Stimulated activated CD4-positive, alpha-beta T cell treated with anti-CD3 and anti-CD28 coated beads, Interleukin-1b, Interleukin-23, amount 100 ng/mL, for 24 hours (primary cell): ENCODE results near the gene HOXA11.
A peak's percentile ranks its signal among the peaks of the same experiment; 100 is the strongest.

Experiments
- DNase-seq, 4 experiments: peaks; one replicate each; pipeline ENCODE4 v3.0.0-alpha.2; 2020; ENCODE audit warnings: low read depth in 4 of 4, low spot score in 1 of 4

HOXA11 gene

DNA sequence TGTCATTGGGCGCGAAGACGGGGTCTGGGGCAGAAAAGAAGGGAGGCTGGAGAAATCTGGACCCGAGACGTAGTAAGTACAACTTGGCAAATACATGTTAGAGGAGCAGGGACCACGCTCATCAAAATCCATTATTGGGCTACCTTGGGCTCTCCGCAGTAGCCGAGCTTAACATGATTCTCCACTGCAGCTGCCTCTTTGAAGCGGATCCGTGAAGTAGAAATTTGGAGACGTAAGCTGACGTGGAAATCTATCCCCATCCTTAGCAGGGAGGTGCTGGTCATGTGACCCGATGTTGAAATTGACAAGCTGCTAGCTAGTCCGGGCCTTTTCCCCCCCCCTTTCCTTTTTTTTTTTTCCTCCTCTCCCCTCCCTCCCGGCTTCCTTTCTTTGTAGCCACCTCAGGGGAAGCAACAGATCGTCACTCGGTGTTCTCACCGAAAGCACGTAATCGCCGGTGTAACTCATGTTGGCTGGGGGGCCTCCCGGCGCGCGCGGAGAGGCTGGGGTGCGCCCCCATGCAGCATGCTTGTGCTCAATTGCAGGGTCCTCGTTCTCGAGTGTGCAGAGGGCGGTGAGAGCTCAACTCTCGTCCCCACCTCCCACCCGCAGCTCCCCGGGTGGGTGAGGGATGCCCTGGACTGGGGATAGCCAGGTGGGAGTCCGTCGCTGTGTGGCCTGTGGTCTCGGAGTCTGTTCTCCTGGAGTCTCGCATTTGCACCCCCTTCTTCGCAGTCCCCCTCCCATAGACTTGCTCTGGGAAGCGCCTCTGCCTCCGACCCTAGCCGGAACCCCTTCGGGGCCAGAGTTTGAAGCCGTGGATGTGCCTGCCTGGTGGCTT is at the start of gene HOXA11:
Gene HOXA11, minus strand, starts transcription at position 220 of the 841 bp plus-strand sequence. Its CDS starts 88 bp downstream, at position 132.
- no peak for DNase-seq

DNA sequence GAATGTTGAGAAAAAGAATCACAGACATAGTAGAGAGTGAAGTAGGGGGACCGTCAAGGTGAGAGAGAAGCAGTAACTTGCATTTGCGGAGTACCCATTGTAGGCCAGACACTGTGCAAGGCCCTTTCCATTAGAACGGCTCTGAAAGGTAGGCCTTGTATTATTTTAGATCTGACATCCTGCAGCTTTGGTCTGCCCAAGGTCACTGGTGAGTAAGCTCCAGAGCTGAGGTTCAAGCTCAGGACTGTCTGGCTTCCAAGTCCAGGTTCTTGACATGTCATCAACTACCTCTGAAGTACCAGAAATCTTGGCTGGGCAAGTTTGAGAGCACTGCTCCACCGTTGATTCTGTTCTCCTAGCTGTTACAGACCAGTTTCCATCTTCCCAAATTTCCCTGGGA is 44.4 kb upstream of the HOXA11 start:
- DNase-seq = no peak

DNA sequence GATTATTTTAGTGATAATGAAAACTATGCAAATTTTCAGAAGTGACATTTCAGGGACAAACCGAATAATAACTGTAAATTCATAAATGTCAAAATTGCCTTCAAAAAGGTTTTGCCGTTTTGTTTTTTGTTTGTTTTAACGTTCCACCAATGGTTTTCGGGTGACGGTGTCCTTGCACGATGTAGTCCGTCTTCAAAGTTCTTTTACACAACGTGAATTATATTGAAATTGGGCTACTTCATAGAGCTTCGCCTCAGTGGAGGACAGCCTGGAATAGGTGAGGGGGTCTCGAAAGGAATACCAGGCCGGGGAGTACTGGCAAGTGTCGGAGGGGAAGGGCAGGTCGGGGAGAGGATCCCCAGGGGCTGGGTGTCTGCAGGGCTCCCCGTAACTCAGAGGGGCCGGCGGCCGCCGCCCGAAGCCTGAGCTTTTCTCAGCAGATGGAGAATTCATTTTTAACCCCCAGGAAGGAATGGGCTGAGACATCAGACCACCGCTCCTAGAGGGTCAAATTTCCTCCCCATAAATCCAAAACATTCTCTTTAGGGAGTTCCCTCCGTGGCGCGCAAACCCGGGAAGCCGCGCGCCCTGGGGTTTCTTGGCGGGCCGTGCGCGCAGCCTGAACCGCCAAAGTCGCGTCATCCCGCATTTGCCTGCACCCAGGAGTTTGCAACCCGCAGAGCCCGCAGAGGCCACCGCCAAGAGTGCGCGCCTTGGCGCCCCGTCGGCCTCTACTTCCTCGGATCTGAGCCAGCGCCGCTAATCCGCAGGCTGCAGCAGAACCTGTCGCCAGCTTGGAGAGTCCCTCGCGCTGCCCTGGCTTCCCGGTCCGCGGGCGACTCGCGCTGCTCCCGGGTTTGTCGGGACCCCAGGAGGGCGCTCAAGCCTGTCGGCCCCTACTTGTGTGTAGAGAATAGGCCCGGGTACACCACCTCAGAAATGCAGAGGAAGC is 40.2 kb upstream of the HOXA11 start:
- no peak for DNase-seq

DNA sequence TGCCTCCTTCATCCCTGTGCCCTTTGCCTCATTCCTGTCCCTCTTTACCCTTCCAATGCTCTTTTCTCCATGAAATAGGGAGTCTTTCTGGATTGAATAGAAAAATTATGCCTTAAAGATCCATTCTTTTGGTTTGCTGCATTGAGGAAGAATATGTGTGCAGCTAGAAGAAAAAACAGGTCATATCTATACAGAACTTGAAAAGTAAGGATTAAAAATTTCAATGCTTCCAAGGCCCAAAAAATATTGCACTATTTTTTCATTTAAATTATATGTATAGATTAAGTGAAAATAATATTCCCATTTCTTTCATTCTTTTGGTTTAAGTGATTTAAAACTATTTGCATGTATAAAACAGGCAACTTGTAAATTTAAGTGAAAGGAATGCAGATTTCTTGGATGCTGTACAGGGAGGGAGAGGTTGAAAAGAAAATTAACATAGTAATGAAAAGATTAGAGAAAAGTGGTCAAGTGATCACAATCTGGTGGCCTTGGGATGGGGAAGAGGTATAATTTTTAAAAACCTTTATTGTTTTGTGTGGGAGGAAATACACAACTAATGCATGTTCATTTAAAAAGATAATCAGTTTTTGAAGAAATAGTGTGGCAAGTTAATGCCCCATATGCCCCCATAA is 39.0 kb upstream of the HOXA11 start:
- DNase-seq = no peak

DNA sequence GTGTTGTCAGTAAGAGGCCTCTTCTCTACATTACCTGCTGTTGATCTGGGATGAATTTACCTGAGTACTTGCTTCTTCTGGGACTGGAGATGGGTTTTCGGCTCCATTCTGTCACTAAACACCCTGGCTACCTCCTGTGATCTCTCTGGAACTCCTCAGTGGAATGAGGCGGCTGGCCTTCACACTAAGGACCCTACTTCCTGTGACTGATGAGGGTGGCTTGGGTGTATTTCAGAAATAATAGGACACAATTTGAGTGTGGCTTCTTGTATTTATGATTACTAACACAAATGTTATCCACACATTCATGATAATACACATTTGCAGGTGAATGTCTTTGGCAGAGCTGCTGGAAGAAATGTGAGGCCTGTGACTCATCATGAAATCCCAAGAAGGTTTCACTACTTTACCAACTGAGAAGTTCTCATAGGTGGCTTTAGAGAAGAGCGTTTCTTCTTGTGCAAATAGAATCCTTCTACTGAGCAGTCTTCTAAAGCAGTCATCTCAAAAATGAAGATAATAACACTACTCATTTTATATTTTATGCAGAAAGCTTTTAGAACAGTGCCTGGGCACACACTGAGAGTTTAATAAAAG is 36.3 kb upstream of the HOXA11 start:
- DNase-seq = no peak

GRCh38 chr7:27220440-27220955 is 35.5 kb upstream of the HOXA11 start:
- DNase-seq = no peak

GRCh38 chr7:27219821-27220220 is 34.8 kb upstream of the HOXA11 start:
- DNase-seq = no peak

DNA sequence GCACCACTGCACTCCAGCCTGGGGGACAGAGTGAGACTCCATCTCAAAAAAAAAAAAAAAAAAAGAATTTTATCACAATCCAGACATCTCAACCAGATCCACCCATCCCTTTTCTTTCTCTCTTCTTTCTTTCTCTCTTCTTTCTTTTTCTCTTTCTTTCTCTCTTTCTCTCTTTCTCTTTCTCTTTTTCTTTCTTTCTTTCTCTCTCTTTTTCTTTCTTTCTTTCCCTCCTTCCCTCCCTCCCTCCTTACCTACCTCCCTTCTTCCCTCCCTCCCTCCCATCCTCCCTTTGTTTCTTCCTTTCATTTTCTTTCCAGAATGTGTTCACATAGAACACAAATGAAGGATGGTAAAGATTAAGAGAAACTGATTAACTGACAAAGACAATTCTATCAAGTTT is 32.9 kb upstream of the HOXA11 start:
- DNase-seq = no peak

DNA sequence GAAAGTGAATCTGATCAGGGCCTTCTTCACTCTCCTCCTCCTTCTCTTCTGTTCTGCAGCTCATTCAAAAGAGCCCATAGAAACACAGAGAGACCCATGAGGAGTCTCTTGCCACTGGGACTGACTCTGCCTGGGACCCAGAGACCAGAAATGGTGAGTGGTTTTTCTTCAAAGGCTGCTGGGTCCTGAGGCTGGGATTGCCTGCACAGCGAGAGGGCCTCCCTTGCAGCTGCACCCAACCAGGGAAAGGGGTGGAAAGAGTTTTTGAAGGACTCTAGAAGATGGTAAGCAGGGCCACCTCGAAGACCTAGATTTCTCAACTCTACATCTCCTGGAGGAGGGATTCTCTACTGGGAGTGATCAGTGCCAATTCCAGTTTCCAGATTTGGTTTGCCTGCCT is 30.3 kb upstream of the HOXA11 start:
- no peak for DNase-seq

GRCh38 chr7:27214239-27214950 is 29.4 kb upstream of the HOXA11 start:
- DNase-seq = no peak

- DNase-seq = no peak
Observed at GRCh38 chr7:27213433-27214238, 28.6 kb upstream of the HOXA11 start.

GRCh38 chr7:27212497-27213432 is 27.7 kb upstream of the HOXA11 start:
- no peak for DNase-seq

- no peak for DNase-seq
Observed at GRCh38 chr7:27211764-27212204, 26.8 kb upstream of the HOXA11 start.

DNA sequence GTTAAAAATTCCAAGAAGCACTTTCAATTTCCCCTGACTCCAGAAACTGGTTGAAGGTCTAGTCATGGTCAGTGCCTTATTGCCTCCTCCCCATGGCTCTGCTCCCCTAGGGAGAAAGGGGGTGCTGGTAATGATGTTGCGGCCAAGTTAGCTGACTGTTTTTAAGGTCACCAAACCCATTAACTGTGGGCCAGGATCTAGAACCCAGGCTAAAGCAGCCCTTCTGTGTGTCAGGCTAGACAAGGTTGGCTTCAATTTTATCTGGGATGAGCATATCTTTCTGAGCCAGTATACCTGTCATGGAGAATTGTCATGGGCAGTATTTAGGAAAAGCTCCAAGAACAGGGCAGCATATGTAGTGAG is 26.0 kb upstream of the HOXA11 start:
- no peak for DNase-seq

DNA sequence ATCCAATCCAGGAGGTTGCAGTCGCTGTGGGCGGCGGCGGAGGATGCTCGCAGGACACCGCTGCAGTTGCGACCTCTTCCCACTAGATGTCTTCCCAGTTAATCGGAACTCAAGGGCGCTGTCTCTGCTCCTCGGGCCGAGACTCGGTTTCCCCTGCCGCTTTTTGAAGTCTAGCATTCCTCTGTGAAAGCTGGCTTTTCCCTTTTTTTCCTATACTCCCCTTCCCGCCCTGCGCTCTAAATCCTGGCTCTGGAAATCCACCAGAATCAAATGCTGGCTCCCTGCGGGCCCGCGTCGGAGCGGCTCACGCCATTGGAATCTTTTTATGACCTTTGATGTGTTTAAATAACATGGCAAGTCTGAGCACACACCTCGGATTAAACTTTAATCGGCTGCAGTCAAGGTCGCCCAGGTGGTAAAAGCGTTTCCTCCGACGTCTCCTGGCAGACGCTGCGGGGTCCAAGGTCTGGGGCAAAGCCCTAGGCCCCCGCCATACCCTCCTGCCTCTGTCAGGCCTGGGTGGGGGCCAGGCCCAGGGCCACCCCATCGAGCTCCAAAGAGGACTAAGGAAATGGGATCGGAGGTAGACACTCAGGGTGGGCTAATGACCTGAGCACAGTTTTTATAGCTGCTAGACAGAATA is 25.5 kb upstream of the HOXA11 start:
- peak in 1 of 4 experiments; percentile 44 for DNase-seq

GRCh38 chr7:27209933-27210440 is 25.0 kb upstream of the HOXA11 start:
- DNase-seq = no peak

DNA sequence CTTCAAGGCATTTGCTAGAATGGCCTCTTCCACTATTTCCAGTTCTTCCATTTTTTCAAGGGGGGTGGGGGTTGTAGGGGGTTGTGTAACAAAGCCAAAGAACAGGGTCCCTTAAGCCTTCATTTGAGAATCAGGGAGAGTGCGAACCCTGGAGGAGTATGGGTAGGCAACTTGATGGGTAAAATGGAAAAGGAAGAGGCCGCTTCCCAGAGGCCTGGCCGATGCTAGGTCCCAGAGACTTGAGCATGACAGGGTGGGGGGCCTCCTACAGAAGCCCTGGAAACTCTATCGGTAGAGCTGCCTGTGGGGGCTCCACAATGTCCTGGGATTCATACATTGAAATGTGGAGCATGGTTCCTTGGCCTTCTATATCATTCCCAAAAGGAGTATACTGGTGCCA is 24.0 kb upstream of the HOXA11 start:
- no peak for DNase-seq
